ENCODE measurements around the gene LARGE1.

Gene LARGE1

GRCh38 chr22:33720166-33720878 lies 200.0 kb downstream of the LARGE1 start:
- no peak for DNase-seq (ENCODE audit: low read depth)

DNA sequence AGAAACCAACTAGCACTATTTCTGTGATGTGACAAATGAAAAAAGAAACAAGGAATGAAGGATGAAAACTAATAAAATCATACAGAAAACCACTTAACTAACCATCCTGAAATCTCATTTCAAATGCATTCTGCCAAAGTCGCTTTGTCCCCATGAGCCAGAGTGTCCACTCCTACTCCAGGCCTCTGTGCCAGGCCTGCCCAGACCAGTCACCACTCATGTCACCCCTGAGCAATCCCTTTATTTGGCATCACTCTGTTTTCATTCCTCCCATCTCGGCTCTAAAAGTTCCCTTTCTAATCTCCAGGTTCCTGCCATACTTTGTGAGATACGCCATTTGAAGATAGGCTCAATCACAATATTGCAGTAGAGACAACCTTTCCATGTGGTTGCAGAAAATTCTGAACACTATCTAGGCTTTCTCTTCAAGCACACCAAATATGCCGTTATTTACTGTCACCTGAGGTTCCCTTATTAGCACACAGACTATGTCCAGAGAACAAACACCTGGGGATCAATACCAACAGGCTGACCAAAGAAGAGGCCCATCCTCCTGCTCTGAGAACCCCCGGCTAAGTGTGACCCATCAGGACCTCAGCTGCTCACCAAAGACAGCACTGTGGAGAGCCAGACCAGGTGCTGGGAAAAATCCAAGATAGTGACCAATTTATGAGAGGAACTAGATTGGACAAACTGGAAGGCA lies 202.4 kb downstream of the LARGE1 start:
- DNase-seq (ENCODE audit: low read depth), result no peak

DNA sequence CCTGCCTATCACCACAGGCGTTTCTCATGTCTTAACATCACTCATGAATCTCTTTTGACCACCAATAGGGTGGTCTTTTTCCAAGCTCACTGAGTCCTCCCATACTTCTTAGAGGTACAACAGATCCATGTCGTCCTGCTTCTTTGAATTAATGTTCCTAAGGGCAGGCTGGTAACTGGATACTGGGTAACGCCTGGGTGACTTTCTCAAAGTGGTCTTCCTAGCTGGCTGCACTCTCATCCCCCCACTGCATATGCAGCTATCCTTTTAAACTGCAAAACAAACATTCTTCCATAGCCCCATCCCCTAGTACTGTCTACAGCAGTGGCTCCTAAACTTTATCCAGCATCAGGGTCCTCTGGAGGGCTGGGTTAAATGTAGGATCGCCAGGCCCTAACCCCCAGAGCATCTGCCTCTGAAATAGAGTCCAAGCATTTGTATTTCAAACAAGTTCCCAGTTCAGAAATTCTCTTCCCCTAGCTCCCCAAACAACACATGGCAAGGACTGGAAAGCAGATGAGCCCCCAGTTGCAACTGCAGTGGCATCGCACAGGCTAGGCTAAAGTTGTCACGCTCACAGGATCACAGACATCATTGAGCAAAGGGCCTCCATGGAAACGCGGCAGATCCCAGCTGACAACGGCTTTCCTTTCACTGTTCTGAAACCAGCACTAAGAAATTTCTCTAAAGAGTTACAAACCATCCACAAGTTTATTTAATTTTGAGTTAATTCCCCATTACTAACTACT lies 204.9 kb downstream of the LARGE1 start:
- no peak for DNase-seq (ENCODE audit: low read depth)

DNA sequence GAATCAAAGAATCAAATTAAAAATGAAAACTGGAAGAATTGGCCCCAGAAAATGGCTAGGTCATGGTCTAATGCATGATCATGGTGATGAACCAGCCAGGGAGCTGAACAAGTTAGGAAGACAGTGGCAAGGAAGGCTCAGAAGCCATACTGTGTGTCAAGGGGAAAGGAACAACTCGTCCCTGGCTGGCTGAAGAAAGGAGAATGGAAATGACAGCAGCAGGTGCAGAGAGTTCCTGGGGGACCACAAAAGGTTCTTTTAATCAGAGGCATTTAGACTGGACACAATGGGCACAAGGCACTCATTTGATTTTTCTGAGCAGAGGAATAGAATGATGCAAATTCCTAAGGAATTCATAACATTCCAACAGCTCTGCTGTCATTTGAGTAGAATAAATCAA lies 209.9 kb downstream of the LARGE1 start:
- no peak for DNase-seq (ENCODE audit: low read depth)

- no peak for DNase-seq (ENCODE audit: low read depth)
These were observed 212.7 kb downstream of the LARGE1 start for GRCh38 chr22:33707581-33707980.

DNA sequence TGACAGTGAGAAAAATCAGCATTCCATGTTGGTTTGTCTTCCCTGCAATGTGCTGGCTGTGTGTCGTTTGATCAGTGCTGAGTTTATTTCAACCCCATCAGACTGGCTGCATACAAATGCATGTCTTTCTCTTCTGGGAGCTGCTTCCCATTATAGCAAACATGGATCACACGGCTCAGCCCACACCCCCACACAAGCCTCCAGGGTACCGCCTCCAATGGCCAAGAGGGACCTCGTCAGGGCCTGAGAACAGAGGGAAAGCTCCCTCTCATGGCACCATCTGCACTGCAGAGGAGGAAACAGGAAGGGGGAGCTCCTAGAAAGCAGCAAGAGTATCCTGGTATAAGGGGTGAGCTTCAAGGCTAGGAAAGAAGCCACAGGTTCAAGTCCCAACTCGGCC lies 214.2 kb downstream of the LARGE1 start:
- no peak for DNase-seq (ENCODE audit: low read depth)

- no peak for DNase-seq (ENCODE audit: low read depth)
These were observed 221.1 kb downstream of the LARGE1 start for GRCh38 chr22:33699176-33699575.

DNA sequence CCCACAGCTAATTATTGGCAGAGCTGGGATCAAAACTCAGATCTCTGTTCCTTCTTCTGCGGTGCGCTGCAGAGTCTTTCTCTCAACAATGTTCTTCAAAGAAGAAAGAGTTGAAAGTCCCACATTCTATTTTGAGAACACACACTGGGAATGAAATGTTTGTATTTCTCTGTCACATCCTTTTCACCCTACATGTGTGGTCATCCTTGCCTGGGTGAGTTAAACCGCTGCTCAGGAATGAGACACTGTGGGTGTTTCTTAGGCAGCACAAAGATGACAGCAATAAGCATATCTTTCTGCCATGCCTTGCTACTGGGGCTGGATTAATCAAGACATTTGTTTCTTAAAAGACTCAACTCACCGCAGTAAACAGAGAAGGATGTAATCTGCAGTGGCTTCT lies 222.6 kb downstream of the LARGE1 start:
- DNase-seq (ENCODE audit: low read depth), result no peak

- DNase-seq (ENCODE audit: low read depth), result no peak
These were observed 229.1 kb downstream of the LARGE1 start for GRCh38 chr22:33691057-33691630.

- DNase-seq (ENCODE audit: low read depth), result no peak
These were observed 231.4 kb downstream of the LARGE1 start for GRCh38 chr22:33688903-33689302.

DNA sequence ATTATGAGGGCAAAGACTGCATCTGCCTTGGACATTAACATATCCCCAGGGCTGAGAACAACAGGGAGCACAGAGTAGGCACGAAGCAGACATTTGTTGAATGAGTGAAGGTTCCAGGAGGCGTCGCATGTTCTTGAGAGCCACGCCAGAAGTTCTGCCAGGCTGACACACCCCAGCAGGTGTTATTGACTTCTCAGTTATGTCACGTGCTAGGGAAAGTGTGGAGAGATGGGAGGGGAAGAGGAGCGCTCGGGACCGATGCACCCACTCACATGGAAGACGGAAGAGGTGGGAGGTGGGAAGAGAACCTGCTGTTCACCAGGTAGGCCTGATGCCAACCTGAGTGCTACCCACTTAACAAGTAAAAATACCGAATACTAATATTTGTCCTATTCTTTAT lies 232.8 kb downstream of the LARGE1 start:
- DNase-seq (ENCODE audit: low read depth), result no peak

DNA sequence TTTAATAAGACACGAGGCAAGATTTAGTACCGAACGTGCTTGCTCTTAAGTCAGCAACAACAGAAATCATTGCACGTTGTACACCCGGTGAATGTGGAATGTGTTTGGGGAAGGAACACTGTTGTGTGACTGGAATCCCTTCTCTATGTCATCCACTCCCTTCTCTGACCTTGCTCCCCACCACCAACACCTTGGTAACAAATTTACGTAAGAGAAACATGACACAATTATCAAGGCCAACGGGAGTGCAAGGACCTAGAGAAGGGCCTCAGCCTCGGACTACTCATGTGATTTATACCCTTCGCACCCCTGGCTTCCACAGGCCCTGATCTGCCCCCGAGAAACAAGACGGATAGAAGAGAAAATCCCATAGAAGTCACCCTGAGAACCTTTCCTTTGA lies 236.2 kb downstream of the LARGE1 start:
- DNase-seq (ENCODE audit: low read depth), result no peak

DNA sequence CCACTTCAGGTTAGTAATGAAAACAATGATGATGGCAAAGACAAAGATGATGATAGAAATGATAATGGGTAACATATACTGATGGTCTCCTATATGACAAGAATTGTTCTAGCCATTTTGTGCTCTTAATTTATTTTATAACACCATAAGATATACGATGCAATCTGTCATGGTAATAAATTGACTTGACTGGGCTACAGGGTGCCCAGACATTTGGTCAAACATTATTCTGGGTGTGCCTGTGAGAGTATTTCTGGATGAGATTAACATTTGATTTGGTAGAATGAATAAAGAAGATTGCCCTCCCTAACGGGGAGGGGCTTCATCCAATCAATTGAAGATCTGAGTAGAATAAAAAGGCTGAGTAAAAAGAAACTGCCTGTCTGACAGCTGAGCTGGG lies 237.3 kb downstream of the LARGE1 start:
- no peak for DNase-seq (ENCODE audit: low read depth)

DNA sequence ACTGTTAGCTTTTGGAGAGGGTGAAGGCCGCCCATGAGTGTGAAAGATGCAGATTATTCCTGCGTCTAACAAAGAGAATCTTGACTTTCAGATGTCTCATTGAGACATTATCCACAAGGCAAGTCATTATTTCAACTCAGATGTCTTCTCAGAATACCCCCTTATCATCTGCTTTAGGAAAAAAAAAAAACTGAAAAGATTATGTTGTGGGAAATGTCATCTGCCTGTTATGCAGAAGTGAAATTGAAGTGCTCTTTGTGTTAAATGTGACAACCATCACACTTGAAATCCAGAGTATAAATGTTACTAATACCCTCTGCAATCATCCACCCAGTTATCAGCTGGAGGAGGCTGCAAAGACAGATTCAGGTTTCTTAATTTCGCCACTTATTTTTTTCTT lies 239.6 kb downstream of the LARGE1 start:
- DNase-seq (ENCODE audit: low read depth), result no peak

DNA sequence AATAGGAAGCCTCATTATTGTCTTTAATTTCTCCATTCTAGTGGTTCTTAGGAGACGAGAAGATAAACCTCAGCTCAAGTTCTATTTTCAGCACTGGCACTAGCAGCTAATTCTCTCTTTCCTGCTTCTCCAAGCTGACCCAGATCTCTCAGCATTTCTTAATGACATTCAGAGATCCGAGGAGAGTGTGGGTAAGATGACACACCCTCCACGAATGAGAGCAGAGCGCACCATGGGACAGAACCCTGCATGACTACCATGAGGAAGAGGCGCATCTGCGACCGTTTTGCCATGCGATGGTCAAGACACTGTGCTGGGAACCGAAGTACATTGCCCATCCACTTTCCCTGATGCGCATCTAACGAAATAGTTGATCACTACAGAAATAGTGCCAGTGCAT lies 241.8 kb downstream of the LARGE1 start:
- DNase-seq (ENCODE audit: low read depth), result no peak

DNA sequence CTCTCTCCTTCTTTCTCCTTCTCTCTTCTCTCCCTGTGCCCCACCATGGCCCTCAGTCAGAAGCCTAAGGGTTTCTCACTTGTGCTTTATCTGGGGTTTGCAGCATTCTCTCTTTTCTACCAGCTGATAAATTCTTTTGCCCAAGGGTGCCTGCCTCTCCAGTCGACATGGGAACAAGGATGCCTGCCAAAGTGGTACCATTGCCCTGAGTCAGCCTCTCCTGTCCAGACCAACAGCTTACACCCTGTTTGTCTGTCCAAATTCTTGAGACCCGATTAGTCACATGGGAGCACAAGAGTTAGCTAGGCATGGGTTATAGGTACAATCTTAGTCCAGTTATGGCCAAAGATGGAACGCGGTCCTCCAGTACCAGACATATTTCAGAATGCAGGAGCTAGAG lies 242.7 kb downstream of the LARGE1 start:
- no peak for DNase-seq (ENCODE audit: low read depth)

DNA sequence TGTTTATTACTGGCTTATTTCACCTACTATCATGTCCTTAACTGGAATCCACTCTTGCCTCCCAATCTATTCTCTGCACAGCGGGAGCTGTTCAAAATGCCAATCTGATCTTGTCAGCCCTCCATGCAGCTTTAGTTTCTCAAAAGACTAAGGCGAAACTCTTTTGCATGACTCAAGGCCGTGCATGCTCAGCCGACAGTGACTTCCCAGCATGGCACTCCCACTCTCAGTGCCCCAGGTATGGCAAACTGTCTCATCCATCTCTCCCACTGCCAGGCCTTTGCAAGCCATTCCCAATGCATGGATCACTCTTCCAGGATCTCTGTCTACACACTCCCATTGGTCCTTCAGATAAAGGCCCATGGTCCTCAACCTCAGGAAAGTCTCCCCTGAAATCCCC lies 245.9 kb downstream of the LARGE1 start:
- DNase-seq (ENCODE audit: low read depth), result no peak

- DNase-seq (ENCODE audit: low read depth), result no peak
These were observed 250.5 kb downstream of the LARGE1 start for GRCh38 chr22:33669746-33670145.

DNA sequence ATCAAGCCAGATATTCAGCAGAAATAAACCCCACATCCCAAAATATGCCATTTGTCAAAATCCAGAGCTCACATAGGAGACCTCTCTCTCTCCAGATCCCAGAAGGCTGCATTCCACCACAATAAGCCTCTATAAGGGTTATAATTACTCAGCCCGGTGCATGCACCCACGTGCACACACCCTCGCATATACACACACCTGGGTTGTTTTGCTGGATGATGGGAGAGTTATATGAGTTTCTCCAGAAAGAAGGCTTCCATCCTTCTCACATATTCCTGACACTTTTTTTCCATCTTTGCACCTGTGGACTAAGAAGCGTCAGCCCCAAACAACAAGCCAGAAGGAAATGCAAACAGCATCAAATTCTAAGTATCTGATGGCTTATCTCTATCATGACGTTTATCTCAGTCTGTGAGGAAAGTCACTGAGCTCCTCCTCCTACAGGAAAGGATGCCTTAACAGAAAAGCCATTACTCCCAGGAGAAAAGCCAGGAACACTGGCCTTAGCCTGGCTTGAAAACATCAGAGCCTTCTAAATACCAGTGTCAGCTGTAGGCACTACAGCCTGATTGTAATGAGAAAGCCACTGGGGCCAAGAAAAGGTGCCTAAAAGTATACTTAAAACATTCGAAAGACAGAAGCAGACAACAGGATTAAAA lies 253.2 kb downstream of the LARGE1 start:
- DNase-seq (ENCODE audit: low read depth), result no peak

- DNase-seq (ENCODE audit: low read depth), result no peak
These were observed 253.9 kb downstream of the LARGE1 start for GRCh38 chr22:33666279-33666960.

DNA sequence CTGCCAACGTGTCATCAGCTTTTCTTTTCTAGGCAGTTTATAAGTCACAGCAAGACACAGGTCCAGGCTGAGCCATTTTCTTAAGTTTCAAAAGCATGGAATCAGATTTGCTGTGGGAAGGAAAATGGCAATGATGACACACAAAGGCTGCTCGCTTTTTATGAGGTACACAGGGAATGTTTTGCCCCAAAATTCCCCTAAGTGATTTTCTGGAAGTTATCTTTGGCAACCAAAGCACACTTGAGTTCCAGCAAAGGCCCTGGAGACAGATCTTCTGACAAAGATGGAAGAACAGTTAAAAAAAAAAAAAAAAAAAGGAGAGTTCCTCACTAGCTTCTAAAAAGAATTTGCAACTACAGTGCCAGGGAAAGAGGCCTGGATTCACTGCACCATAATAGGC lies 260.8 kb downstream of the LARGE1 start:
- no peak for DNase-seq (ENCODE audit: low read depth)

DNA sequence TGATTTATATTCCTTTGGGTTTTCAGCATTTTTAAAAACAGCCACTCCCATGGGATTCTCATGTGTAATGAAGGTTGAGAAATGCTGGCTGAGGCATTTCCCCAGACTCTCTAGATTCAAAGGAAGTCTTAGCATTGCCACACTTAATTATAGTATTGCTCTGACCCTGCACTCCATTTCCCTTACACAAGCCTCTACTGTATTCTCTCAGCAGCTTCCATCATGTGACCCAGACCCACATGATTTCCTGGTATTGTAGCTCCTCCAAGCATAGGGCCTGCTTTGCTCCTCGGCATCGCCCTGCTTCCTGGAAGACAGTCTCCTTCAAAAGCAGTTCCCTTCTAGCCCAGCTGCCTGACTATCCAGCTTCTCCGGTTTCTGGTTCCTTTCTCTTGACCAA lies 261.5 kb downstream of the LARGE1 start:
- no peak for DNase-seq (ENCODE audit: low read depth)
